Astrocyte (in vitro differentiated cells and primary cell): Measurements from ENCODE around the gene PTPRN2.
"Not testable (repeated sequence)": the region's sequence is repeated elsewhere in the genome, so short reads cannot be mapped to it uniquely, and the experiment has no call there.

Experiments used
- CTCF ChIP-seq: IDR thresholded peaks from 2 replicates; pipeline ENCODE4 v1.5.1; 2011; ENCODE audit warnings: low read depth, mild to moderate bottlenecking, inconsistent platforms, low read length, moderate library complexity; ENCODE audit not compliant: insufficient read depth
- EZH2 ChIP-seq: IDR thresholded peaks from 2 replicates; pipeline ENCODE4 v1.6.1; 2012; ENCODE audit warnings: mild to moderate bottlenecking, low read length, inconsistent platforms; ENCODE audit not compliant: insufficient read depth

GRCh38 chr7:158521795-158522194 lies 65.8 kb downstream of the PTPRN2 start:
- TF ChIP-seq CTCF, EZH2: not testable (repeated sequence)
